Measurements from ENCODE around the gene RPP14.

RPP14 gene

GRCh38 chr3:58291671-58292338 lies 14.2 kb upstream of the RPP14 start:
- no peak for DNase-seq (ENCODE audit: low read depth in 2 of 2)

- DNase-seq (ENCODE audit: low read depth in 2 of 2), result no peak
Measured at GRCh38 chr3:58292866-58293265, 13.2 kb upstream of the RPP14 start.

GRCh38 chr3:58293516-58293915 lies 12.5 kb upstream of the RPP14 start:
- DNase-seq (ENCODE audit: low read depth in 2 of 2), result no peak

GRCh38 chr3:58296269-58296668 lies 9.8 kb upstream of the RPP14 start:
- DNase-seq (ENCODE audit: low read depth in 2 of 2), result no peak

- DNase-seq (ENCODE audit: low read depth in 2 of 2), result no peak
Measured at GRCh38 chr3:58296843-58297242, 9.2 kb upstream of the RPP14 start.

GRCh38 chr3:58298190-58298589 lies 7.9 kb upstream of the RPP14 start:
- DNase-seq (ENCODE audit: low read depth in 2 of 2), result no peak

GRCh38 chr3:58299075-58299474 lies 7.0 kb upstream of the RPP14 start:
- no peak for DNase-seq (ENCODE audit: low read depth in 2 of 2)

GRCh38 chr3:58299839-58300516 lies 6.1 kb upstream of the RPP14 start:
- no peak for DNase-seq (ENCODE audit: low read depth in 2 of 2)

- DNase-seq (ENCODE audit: low read depth in 2 of 2), result peak in 1 of 2 donors; percentile 22
Measured at GRCh38 chr3:58307639-58308215, 1.7 kb downstream of the RPP14 start.

GRCh38 chr3:58308728-58309127 lies 2.7 kb downstream of the RPP14 start:
- no peak for DNase-seq (ENCODE audit: low read depth in 2 of 2)

GRCh38 chr3:58317811-58318210 lies 11.8 kb downstream of the RPP14 start:
- no peak for DNase-seq (ENCODE audit: low read depth in 2 of 2)

- no peak for DNase-seq (ENCODE audit: low read depth in 2 of 2)
Measured at GRCh38 chr3:58321791-58322190, 15.7 kb downstream of the RPP14 start.

GRCh38 chr3:58322793-58323192 lies 16.7 kb downstream of the RPP14 start:
- no peak for DNase-seq (ENCODE audit: low read depth in 2 of 2)

GRCh38 chr3:58323529-58324390 lies 17.7 kb downstream of the RPP14 start:
- DNase-seq (ENCODE audit: low read depth in 2 of 2), result no peak

- DNase-seq (ENCODE audit: low read depth in 2 of 2), result no peak
Measured at GRCh38 chr3:58324391-58325390, 18.6 kb downstream of the RPP14 start.

GRCh38 chr3:58325525-58325992 lies 19.5 kb downstream of the RPP14 start:
- DNase-seq (ENCODE audit: low read depth in 2 of 2), result no peak

GRCh38 chr3:58326267-58326900 lies 20.3 kb downstream of the RPP14 start:
- no peak for DNase-seq (ENCODE audit: low read depth in 2 of 2)

- no peak for DNase-seq (ENCODE audit: low read depth in 2 of 2)
Measured at GRCh38 chr3:58329150-58329921, 23.3 kb downstream of the RPP14 start.

- DNase-seq (ENCODE audit: low read depth in 2 of 2), result no peak
Measured at GRCh38 chr3:58329922-58330413, 23.9 kb downstream of the RPP14 start.

All from stimulated activated CD4-positive, alpha-beta T cell treated with anti-CD3 and anti-CD28 coated beads, Interleukin-15, amount 100 ng/mL, for 48 hours (primary cell).